ENCODE data around the gene MCTP1. TPM values are rescaled to one million over a fixed set of nuclear protein-coding genes. Genes with fewer than 3 reads are reported as not detected.

MCTP1 gene
- total RNA-seq, 2 experiments from 2014 or later: not detected

DNA sequence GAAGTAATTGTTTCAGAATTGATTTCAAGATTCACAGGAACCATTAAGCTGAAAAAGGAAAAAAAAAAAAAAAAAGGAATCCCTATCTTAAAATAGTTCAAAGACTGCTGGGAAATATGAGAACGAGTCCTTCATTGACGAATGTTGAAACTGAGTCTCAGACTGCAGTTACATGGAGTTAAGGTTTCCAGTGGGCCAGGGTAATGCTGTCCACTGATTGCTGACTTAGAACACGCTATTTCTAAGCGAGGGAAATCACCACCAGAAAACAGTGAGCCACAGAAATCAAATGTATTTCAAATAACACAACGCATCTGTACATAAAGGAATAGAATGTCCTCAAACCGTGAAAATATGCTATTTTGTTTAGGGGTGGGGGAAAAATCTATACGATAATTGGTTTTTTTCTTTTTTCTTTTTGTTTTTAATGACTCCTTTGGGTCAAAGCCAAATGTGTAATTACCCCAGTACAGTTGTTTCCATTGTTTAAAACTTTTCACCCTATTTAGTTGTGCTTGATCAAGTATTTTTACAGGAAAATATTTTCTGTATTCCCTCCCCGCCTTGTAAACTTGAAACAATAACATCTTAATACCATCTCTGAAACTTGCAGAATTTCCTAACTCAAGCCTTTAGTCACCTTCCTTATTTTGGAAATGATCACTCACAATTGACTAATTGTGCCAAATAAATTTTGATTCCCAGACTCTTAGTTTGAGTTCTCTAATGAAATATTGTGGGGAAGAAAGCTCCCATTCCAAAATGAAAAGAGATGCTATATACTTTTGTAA is 208.3 kb downstream of the MCTP1 start:
- no peaks in the 10 kb centered on the region for H3K9me3 Mint-ChIP-seq
- no peak overlapping the region for H3K27ac Mint-ChIP-seq
- intact Hi-C loops (cut with micrococcal nuclease): no loop called here
- no peak for DNase-seq
- peaks cover 6% of the 10 kb centered on the region for H3K4me1 Mint-ChIP-seq (ENCODE audit: low read depth)
- CTCF ChIA-PET: no interaction called here
- H3K4me3 Mint-ChIP-seq: no peak overlapping the region
- H3K27me3 Mint-ChIP-seq (ENCODE audit: low read depth): peaks cover 11% of the 10 kb centered on the region
- no peaks in the 10 kb centered on the region for H3K36me3 Mint-ChIP-seq (ENCODE audit: low read depth)

DNA sequence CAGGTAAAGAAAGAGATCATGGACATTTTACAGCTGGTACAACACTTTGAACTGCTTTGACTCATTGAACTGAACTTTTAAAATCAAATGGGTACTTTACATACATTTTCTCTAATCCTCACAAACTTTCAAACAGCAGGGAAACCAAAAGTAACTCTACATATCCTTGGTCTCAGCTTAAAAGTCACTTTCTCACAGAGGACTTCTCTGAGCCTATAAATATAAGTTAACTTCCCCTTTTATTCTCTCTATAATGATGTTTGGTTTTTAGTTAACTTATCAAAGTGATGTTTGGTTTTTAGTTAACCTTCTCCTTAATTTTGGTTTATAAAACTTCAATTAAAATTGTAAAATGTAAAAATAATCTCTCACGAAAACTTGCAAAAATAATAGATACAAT is 209.8 kb downstream of the MCTP1 start:
- Mint-ChIP-seq H3K4me1 (ENCODE audit: low read depth) (no peaks in the 10 kb centered on the region), H3K36me3 (ENCODE audit: low read depth) (no peaks in the 10 kb centered on the region), H3K4me3 (no peak overlapping the region), H3K27me3 (ENCODE audit: low read depth) (peaks cover 6% of the 10 kb centered on the region), H3K27ac (no peak overlapping the region), H3K9me3 (no peaks in the 10 kb centered on the region)
- intact Hi-C loops (cut with micrococcal nuclease): no loop called here
- no peak for DNase-seq
- CTCF ChIA-PET: no interaction called here

DNA sequence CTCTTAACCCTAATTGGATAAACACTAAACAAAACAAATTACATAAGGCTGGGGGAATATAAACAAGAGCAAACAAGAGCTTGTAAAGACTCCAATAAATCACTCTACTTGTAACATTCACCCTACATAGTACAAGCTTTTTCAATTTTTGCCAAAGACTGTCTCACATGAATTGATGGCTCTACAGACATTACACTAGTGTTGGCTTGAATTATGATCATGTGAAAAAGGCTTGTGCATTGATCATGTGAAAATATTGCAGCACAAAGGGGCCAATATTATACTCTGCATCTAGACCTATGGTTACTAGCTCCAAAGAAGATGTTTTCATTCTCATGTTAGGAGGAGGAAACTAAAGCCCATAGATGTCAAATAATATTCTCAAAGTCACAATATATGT is 212.6 kb downstream of the MCTP1 start:
- H3K9me3 Mint-ChIP-seq: no peaks in the 10 kb centered on the region
- no peak for DNase-seq
- CTCF ChIA-PET: no interaction called here
- H3K36me3 Mint-ChIP-seq (ENCODE audit: low read depth): no peaks in the 10 kb centered on the region
- H3K27ac Mint-ChIP-seq: no peak overlapping the region
- intact Hi-C loops (cut with micrococcal nuclease): no loop called here
- H3K27me3 Mint-ChIP-seq (ENCODE audit: low read depth): peaks cover 3% of the 10 kb centered on the region
- H3K4me1 Mint-ChIP-seq (ENCODE audit: low read depth): no peaks in the 10 kb centered on the region
- no peak overlapping the region for H3K4me3 Mint-ChIP-seq

DNA sequence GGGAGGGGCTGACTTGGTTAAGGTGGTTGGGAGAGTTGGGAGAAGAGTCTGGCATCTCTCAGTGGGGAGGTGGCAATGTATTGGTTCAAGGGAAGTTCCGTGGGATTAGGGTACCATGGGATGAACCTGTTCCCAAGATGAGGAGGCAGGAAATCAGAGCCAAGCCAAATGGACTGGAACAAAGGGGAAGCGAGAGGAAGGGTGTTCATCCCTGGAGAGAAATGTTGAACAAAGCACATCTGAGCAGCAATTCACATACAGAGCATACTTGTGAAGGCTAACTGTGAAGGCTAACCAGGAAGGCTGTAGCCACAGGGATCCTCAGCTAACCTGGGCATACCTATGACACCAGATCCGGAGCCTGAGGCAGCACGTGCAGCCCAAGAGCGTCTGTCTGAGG is 214.0 kb downstream of the MCTP1 start:
- DNase-seq: no peak
- CTCF ChIA-PET: no interaction called here
- no peak overlapping the region for H3K4me3 Mint-ChIP-seq
- intact Hi-C loops (cut with micrococcal nuclease): no loop called here
- H3K27me3 Mint-ChIP-seq (ENCODE audit: low read depth): peaks cover 3% of the 10 kb centered on the region
- no peaks in the 10 kb centered on the region for H3K4me1 Mint-ChIP-seq (ENCODE audit: low read depth)
- no peaks in the 10 kb centered on the region for H3K9me3 Mint-ChIP-seq
- no peaks in the 10 kb centered on the region for H3K36me3 Mint-ChIP-seq (ENCODE audit: low read depth)
- H3K27ac Mint-ChIP-seq: no peak overlapping the region

DNA sequence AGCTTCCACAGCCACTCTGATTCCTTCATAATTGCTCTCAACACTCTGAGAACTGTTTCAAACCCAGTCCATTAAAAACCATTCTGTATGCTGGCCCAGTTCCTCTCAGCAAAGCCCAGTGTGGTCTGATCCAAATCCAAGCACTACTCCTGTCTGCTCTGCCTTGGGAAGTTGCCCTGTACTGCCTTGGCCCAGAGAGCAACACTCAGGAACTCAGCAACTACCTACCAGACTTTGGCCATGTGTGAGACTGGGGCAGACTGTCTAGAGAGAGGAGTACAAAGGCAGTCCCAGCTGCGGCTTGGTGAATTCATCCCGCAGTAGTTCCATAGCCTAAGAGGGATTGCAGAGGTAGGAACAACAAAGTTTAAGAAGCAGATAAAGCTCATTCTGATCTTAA is 214.4 kb downstream of the MCTP1 start:
- Mint-ChIP-seq H3K9me3 (no peaks in the 10 kb centered on the region), H3K4me1 (ENCODE audit: low read depth) (no peaks in the 10 kb centered on the region), H3K4me3 (no peak overlapping the region), H3K36me3 (ENCODE audit: low read depth) (no peaks in the 10 kb centered on the region), H3K27ac (no peak overlapping the region), H3K27me3 (ENCODE audit: low read depth) (peaks cover 3% of the 10 kb centered on the region)
- no peak for DNase-seq
- CTCF ChIA-PET: no interaction called here
- intact Hi-C loops (cut with micrococcal nuclease): no loop called here

DNA sequence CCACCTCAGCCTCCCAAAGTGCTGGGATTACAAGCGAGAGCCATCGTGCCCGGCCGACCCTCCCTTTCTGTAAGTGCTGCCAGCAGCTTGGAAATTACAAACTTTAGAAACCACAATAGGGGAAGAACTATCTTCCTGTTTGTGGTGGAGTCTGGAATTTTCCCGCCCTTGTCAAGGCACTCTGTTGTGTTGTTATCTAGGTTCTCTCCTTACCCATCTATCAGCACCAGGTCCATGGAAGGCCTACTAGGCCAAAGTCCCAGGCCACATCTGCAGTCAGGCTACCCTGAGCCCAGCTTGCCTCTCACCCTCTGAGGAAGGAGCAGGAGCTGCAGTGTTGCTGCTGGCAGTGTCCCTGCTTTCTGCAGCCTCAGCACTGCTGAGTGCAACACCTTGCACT is 214.9 kb downstream of the MCTP1 start:
- H3K36me3 Mint-ChIP-seq (ENCODE audit: low read depth): no peaks in the 10 kb centered on the region

DNA sequence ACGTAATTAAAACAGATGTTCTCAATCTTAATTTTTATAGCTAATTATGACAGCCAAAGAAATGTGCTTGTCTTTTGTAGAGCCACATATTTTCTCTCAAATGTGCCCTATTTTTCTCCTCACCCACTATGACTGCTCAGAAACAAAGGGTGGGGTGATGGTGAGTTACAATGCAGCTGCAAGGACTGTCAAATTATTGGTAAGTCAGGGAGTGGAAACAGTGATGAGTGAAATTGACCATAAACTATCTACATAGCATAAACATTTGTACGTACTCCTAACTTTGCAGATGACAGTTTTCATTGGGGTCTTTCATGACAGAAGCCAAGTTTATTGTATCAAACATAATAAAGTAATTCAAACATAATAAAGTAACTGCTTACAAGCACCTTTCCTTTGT is 215.9 kb downstream of the MCTP1 start:
- intact Hi-C loops (cut with micrococcal nuclease): no loop called here
- DNase-seq: no peak
- Mint-ChIP-seq H3K4me1 (ENCODE audit: low read depth) (no peaks in the 10 kb centered on the region), H3K9me3 (no peaks in the 10 kb centered on the region), H3K4me3 (no peak overlapping the region), H3K27ac (no peak overlapping the region), H3K36me3 (ENCODE audit: low read depth) (no peaks in the 10 kb centered on the region), H3K27me3 (ENCODE audit: low read depth) (no peaks in the 10 kb centered on the region)
- CTCF ChIA-PET: interaction anchor here (0.7 kb wide), 1 partner anchor 1273 kb away, joined by 3 read pairs; no protein-coding TSS in a partner anchor

More for the DNA sequence above, 214.9 kb downstream of the MCTP1 start:
- Mint-ChIP-seq H3K4me3 (no peak overlapping the region), H3K27me3 (ENCODE audit: low read depth) (peaks cover 3% of the 10 kb centered on the region), H3K4me1 (ENCODE audit: low read depth) (no peaks in the 10 kb centered on the region), H3K9me3 (no peaks in the 10 kb centered on the region), H3K27ac (no peak overlapping the region)
- no peak for DNase-seq
- intact Hi-C loops (cut with micrococcal nuclease): no loop called here
- CTCF ChIA-PET: no interaction called here

DNA sequence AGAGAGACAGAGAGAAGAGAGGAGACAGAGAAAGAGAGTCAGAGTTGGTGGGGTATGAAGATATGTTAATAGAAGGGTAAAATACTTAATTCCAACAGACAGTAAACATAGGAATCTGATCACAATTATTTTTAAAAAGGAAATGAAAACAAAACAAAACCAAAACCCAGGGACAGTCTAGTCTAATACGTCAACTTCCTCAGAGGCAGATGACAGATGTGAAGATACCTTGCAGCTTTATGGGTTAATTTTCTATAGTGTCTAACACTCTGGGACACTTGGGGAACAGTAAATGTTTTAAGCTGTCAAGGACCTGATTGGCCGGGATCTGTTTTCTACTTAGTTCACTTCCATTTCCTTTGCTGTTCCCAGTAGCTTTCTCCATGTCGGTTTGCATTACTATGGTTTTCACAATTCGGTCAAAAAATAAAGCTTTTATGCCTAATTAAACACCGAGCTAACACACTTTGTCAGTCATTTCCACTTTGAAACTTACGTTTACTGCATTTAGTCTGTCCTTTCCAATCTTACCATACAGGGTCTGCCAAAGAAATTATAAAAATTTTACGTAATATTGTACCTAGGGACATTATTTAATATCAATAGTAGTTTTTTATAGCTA is 216.5 kb downstream of the MCTP1 start:
- Mint-ChIP-seq H3K27ac (no peak overlapping the region), H3K27me3 (ENCODE audit: low read depth) (no peaks in the 10 kb centered on the region), H3K36me3 (ENCODE audit: low read depth) (no peaks in the 10 kb centered on the region), H3K9me3 (no peaks in the 10 kb centered on the region), H3K4me1 (ENCODE audit: low read depth) (no peaks in the 10 kb centered on the region), H3K4me3 (no peak overlapping the region)
- no peak for DNase-seq
- intact Hi-C loops (cut with micrococcal nuclease): no loop called here
- CTCF ChIA-PET: interaction anchor here (0.7 kb wide), 1 partner anchor 1272 kb away, joined by 3 read pairs; no protein-coding TSS in a partner anchor

DNA sequence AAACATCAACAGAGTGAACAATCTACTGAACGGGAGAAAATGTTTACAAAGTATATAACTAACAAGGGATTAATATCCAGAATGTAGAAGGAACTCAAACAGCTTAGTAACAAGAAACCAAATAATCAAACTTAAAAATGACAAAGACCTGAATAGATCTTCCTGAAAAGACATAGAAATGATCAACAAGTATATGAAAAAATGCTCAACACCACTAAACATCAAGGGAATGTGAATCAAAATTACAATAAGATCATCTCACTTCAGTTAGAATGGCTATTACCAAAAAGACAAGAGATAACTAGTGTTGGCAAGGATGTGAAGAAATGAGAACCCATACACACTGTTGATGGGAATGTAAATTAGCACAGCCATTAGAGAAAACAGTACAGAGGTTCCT is 218.8 kb downstream of the MCTP1 start:
- Mint-ChIP-seq H3K36me3 (ENCODE audit: low read depth) (no peaks in the 10 kb centered on the region), H3K27ac (no peak overlapping the region), H3K4me3 (no peak overlapping the region), H3K4me1 (ENCODE audit: low read depth) (no peaks in the 10 kb centered on the region), H3K9me3 (no peaks in the 10 kb centered on the region), H3K27me3 (ENCODE audit: low read depth) (no peaks in the 10 kb centered on the region)
- CTCF ChIA-PET: no interaction called here
- DNase-seq: no peak
- intact Hi-C loops (cut with micrococcal nuclease): no loop called here

DNA sequence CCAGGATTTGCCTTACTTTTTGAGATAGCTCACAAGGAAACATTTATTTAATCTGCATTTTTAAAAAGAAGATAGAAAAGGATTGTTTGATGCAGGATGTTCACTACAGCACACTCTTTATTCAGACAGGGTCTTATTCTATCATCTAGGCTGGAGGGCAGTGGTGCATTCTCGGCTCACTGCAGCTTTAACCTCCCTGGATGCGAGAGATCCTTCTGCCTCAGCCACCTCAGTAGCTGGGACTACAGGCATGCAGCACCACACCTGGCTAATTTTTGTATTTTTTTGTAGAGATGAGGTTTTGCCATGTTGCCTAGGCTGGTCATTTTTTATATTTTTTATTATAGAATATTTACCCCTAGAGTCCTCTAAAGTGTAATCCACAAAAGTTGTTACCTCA is 221.4 kb downstream of the MCTP1 start:
- intact Hi-C loops (cut with micrococcal nuclease): no loop called here
- no peak overlapping the region for H3K4me3 Mint-ChIP-seq

DNA sequence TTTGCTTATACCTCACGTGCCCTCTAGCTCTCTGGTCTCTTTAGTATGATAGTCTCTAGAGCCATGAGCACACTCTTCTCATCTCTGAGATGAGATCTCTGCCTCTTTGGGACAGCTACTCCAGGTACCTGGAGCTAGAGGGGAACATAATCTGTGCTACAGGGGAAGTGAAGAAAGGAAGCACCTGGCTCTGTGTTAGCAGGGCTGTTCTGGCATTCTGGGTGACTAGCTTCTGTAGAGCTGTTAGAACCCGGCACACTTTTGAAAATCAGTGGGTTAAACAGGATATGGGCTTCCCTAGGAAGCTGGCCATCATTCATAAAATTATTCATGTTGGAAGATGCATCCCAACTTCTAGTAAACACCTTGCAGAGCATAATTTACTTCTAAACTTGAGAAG is 224.8 kb downstream of the MCTP1 start:
- Mint-ChIP-seq H3K9me3 (no peaks in the 10 kb centered on the region), H3K27me3 (ENCODE audit: low read depth) (no peaks in the 10 kb centered on the region), H3K27ac (no peak overlapping the region), H3K36me3 (ENCODE audit: low read depth) (no peaks in the 10 kb centered on the region), H3K4me3 (no peak overlapping the region), H3K4me1 (ENCODE audit: low read depth) (no peaks in the 10 kb centered on the region)
- intact Hi-C loops (cut with micrococcal nuclease): no loop called here
- DNase-seq: no peak
- CTCF ChIA-PET: no interaction called here

More for the DNA sequence above, 221.4 kb downstream of the MCTP1 start:
- Mint-ChIP-seq H3K4me1 (ENCODE audit: low read depth) (no peaks in the 10 kb centered on the region), H3K36me3 (ENCODE audit: low read depth) (no peaks in the 10 kb centered on the region), H3K27me3 (ENCODE audit: low read depth) (no peaks in the 10 kb centered on the region), H3K9me3 (no peaks in the 10 kb centered on the region), H3K27ac (no peak overlapping the region)
- DNase-seq: no peak
- CTCF ChIA-PET: no interaction called here

DNA sequence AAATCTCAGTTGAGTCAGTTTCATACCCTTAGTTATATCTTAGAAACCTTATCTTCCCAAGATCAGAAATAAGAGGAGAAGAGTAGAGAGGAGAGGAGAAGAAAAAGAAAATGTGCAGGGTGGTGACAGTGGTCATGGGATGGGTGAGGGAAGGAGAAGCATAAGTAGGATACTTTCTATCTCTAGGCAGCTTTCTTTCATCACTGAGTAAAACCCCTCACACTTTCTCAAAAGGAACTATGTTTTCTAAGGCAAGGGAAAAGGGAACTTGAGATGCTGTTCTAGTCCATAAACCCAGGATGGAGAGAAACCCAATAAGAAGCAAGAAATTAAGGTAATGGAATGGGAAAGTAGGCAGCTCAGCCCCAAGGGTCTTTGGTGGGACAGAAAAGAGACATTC is 225.3 kb downstream of the MCTP1 start:
- Mint-ChIP-seq H3K36me3 (ENCODE audit: low read depth) (no peaks in the 10 kb centered on the region), H3K4me3 (no peak overlapping the region), H3K27me3 (ENCODE audit: low read depth) (no peaks in the 10 kb centered on the region), H3K27ac (no peak overlapping the region), H3K4me1 (ENCODE audit: low read depth) (no peaks in the 10 kb centered on the region), H3K9me3 (no peaks in the 10 kb centered on the region)
- intact Hi-C loops (cut with micrococcal nuclease): no loop called here
- CTCF ChIA-PET: no interaction called here
- DNase-seq: no peak

DNA sequence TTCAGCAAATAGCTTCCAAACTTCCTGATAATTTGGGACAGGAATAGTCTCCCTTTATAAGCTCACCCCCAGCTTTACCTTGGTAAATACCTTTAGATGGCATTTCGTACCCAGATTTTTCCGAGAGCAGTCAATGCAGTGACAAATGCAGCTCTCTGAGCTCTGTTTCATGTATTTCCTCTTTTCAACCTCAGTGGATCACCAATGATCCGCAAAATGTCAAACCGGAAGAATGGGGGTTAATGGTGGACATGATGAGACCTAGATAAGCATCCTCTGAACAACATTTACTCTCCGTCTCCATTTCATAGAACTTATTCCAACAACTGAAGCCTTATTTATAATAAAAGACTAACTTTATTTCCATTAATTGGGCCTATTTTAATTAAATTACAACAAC is 227.3 kb downstream of the MCTP1 start:
- H3K27ac Mint-ChIP-seq: no peak overlapping the region
- H3K9me3 Mint-ChIP-seq: no peaks in the 10 kb centered on the region
- intact Hi-C loops (cut with micrococcal nuclease): no loop called here
- H3K4me1 Mint-ChIP-seq (ENCODE audit: low read depth): no peaks in the 10 kb centered on the region
- CTCF ChIA-PET: no interaction called here
- H3K27me3 Mint-ChIP-seq (ENCODE audit: low read depth): no peaks in the 10 kb centered on the region
- no peaks in the 10 kb centered on the region for H3K36me3 Mint-ChIP-seq (ENCODE audit: low read depth)
- no peak for DNase-seq
- H3K4me3 Mint-ChIP-seq: no peak overlapping the region

Data from activated naive CD4-positive, alpha-beta T cell treated with anti-CD3 and anti-CD28 coated beads for 36 hours (primary cell).